HCT116 (cell line): ENCODE measurements around the gene FAM53B.

Experiments
- CEBPB ChIP-seq: IDR thresholded peaks from 2 replicates; pipeline ENCODE4 v1.6.1; 2012; ENCODE audit warnings: low read depth
- CTCF ChIP-seq, 3 experiments: fragments of 200-600 bp in 1 of 3; sonication (generic) in 1 of 3; IDR thresholded peaks in 2 of 3; conservative IDR thresholded peaks in 1 of 3; 2 replicates each; pipeline ENCODE4 v1.5.1; 2012 to 2017; ENCODE audit warnings: low read depth in 2 of 3, low read length in 2 of 3, antibody characterized with exemption in 1 of 3, borderline replicate concordance in 1 of 3, control low read depth in 1 of 3, mild to moderate bottlenecking in 1 of 3, mixed read lengths in 1 of 3, mixed run types in 1 of 3, moderate library complexity in 1 of 3; ENCODE audit not compliant: insufficient read depth in 1 of 3
- EZH2 ChIP-seq: fragments of 200-600 bp; sonication (generic); IDR thresholded peaks from 2 replicates; pipeline ENCODE4 v1.6.1; 2017; ENCODE audit warnings: antibody characterized with exemption, mixed run types
- EZH2phosphoT487 ChIP-seq: fragments of 200-600 bp; IDR thresholded peaks from 2 replicates; pipeline ENCODE4 v1.6.1; 2018; ENCODE audit warnings: antibody characterized with exemption, borderline replicate concordance
- FOSL1 ChIP-seq: IDR thresholded peaks from 2 replicates; pipeline ENCODE4 v1.6.1; 2012; ENCODE audit warnings: low read depth
- POLR2A ChIP-seq: IDR thresholded peaks from 2 replicates; pipeline ENCODE4 v1.7.0; 2011; ENCODE audit warnings: borderline replicate concordance; ENCODE audit not compliant: insufficient read depth, insufficient read length; ENCODE audit errors: extremely low read depth
- POLR2AphosphoS5 ChIP-seq: IDR thresholded peaks from 2 replicates; pipeline ENCODE4 v1.6.1; 2011; ENCODE audit warnings: mild to moderate bottlenecking, low read depth, low read length, moderate library complexity
- RAD21 ChIP-seq: IDR thresholded peaks from 2 replicates; pipeline ENCODE4 v1.6.1; 2012; ENCODE audit warnings: low read depth, mild to moderate bottlenecking
- REST ChIP-seq: IDR thresholded peaks from 2 replicates; pipeline ENCODE4 v1.6.1; 2012; ENCODE audit warnings: low read depth
- TCF7L2 ChIP-seq: IDR thresholded peaks from 2 replicates; pipeline ENCODE4 v1.7.0; 2011; ENCODE audit warnings: borderline replicate concordance, inconsistent platforms; ENCODE audit not compliant: insufficient read depth, insufficient read length; ENCODE audit errors: extremely low read depth
- YY1 ChIP-seq: IDR thresholded peaks from 2 replicates; pipeline ENCODE4 v1.6.1; 2011; ENCODE audit warnings: low read length, low read depth, moderate library complexity, mild to moderate bottlenecking; ENCODE audit not compliant: insufficient replicate concordance; ENCODE audit errors: extremely low read depth
- ZBTB33 ChIP-seq: IDR thresholded peaks from 2 replicates; pipeline ENCODE4 v1.6.1; 2011; ENCODE audit warnings: mild to moderate bottlenecking, low read length, moderate library complexity; ENCODE audit not compliant: insufficient replicate concordance; ENCODE audit errors: extremely low read depth
- ZFX ChIP-seq: fragments of 450-650 bp; IDR thresholded peaks from 2 replicates; pipeline ENCODE4 v1.6.1; 2017
- ZNF274 ChIP-seq: fragments of 200-500 bp; sonication (Bioruptor generic); IDR thresholded peaks from 2 replicates; pipeline ENCODE4 v1.6.1; 2014; ENCODE audit warnings: mild to moderate bottlenecking, low read depth, low read length, inconsistent platforms

GRCh38 chr10:124639646-124640045 is 104.5 kb downstream of the FAM53B start:
- TF ChIP-seq EZH2phosphoT487 (no peak), CTCF (IDR thresholded peaks at IDR 0.05 in 2 of 3, conservative IDR thresholded peaks at IDR 0.05 in 1 of 3; ENCODE audit: borderline replicate concordance in 1 of 3, insufficient read depth in 1 of 3, low read depth in 2 of 3, low read length in 2 of 3) (no peak), EZH2 (no peak), POLR2A (no peak), REST (no peak), ZBTB33 (no peak), ZFX (no peak), FOSL1 (no peak), RAD21 (no peak), CEBPB (no peak), ZNF274 (no peak), YY1 (no peak), TCF7L2 (no peak), POLR2AphosphoS5 (no peak)
